Stimulated activated CD4-positive, alpha-beta T cell treated with anti-CD3 and anti-CD28 coated beads, Interleukin-1b, Interleukin-23, amount 100 ng/mL, for 24 hours (primary cell): ENCODE measurements around the gene RNASEH1.

Experiments used
- DNase-seq, 4 experiments: peaks; one replicate each; pipeline ENCODE4 v3.0.0-alpha.2; 2020; ENCODE audit warnings: low read depth in 4 of 4, low spot score in 1 of 4

RNASEH1 gene

GRCh38 chr2:3563521-3563976 lies 5.4 kb upstream of the RNASEH1 start:
- DNase-seq = no peak

- DNase-seq = no peak
Measured at GRCh38 chr2:3557639-3558204, 411 bp downstream of the RNASEH1 start.

GRCh38 chr2:3553946-3554345 lies 4.2 kb downstream of the RNASEH1 start:
- no peak for DNase-seq

GRCh38 chr2:3547915-3548314 lies 10.2 kb downstream of the RNASEH1 start:
- DNase-seq = no peak

GRCh38 chr2:3545788-3546478 lies 12.2 kb downstream of the RNASEH1 start:
- DNase-seq = no peak

GRCh38 chr2:3543023-3543683 lies 15.0 kb downstream of the RNASEH1 start:
- no peak for DNase-seq

- no peak for DNase-seq
Measured at GRCh38 chr2:3542107-3542506, 16.0 kb downstream of the RNASEH1 start.

- DNase-seq = no peak
Measured at GRCh38 chr2:3539836-3540235, 18.3 kb downstream of the RNASEH1 start.

- no peak for DNase-seq
Measured at GRCh38 chr2:3536682-3537632, 21.2 kb downstream of the RNASEH1 start.

GRCh38 chr2:3535794-3536681 lies 22.1 kb downstream of the RNASEH1 start:
- DNase-seq = no peak

GRCh38 chr2:3535467-3535793 lies 22.7 kb downstream of the RNASEH1 start:
- DNase-seq = no peak

- DNase-seq = no peak
Measured at GRCh38 chr2:3534251-3534814, 23.8 kb downstream of the RNASEH1 start.

GRCh38 chr2:3533836-3534235 lies 24.3 kb downstream of the RNASEH1 start:
- DNase-seq = no peak

GRCh38 chr2:3532941-3533340 lies 25.2 kb downstream of the RNASEH1 start:
- no peak for DNase-seq

- DNase-seq = no peak
Measured at GRCh38 chr2:3529316-3530025, 28.7 kb downstream of the RNASEH1 start.

GRCh38 chr2:3527886-3528785 lies 30.0 kb downstream of the RNASEH1 start:
- DNase-seq = no peak

- DNase-seq = no peak
Measured at GRCh38 chr2:3526871-3527270, 31.3 kb downstream of the RNASEH1 start.

- no peak for DNase-seq
Measured at GRCh38 chr2:3523551-3524041, 34.5 kb downstream of the RNASEH1 start.
